HL-60 (cell line): ENCODE data around the gene NR2F6.

ENCODE experiments used
- DNase-seq, 2 experiments: peaks; one replicate each; pipeline ENCODE4 v3.0.0-alpha.2; 2010 to 2020; ENCODE audit warnings: low read depth in 1 of 2, low spot score in 1 of 2
- H3K27ac ChIP-seq: fragments of 250-450 bp; sonication (Bioruptor Pico); replicated peaks from 2 replicates; pipeline ENCODE4 v1.5.1; 2020; ENCODE audit warnings: mild to moderate bottlenecking, moderate library complexity
- H3K27me3 ChIP-seq: fragments of 250-450 bp; sonication (Bioruptor Pico); 2 replicates; pipeline ENCODE4 v1.5.1; 2021; ENCODE audit warnings: mild to moderate bottlenecking, moderate library complexity; ENCODE audit not compliant: insufficient read depth, poor library complexity, severe bottlenecking
- H3K4me3 ChIP-seq: replicated peaks from 2 replicates; pipeline ENCODE4 v1.5.1; 2011; ENCODE audit warnings: mild to moderate bottlenecking, control low read depth, low read length; ENCODE audit not compliant: insufficient read depth
- GABPA ChIP-seq: IDR thresholded peaks from 2 replicates; pipeline ENCODE4 v1.6.1; 2012; ENCODE audit warnings: low read depth
- POLR2AphosphoS5 ChIP-seq: IDR thresholded peaks from 2 replicates; pipeline ENCODE4 v1.6.1; 2012; ENCODE audit warnings: low read depth
- SPI1 ChIP-seq: IDR thresholded peaks from 2 replicates; pipeline ENCODE4 v1.6.1; 2012; ENCODE audit warnings: low read depth, mild to moderate bottlenecking, borderline replicate concordance
- TF ChIP-seq, protein P1 (sequence below): IDR thresholded peaks from one replicate; pipeline ENCODE4 v1.5.1; 2011; ENCODE audit warnings: low read length, control low read depth, inconsistent platforms; ENCODE audit not compliant: insufficient read depth
- TF ChIP-seq, protein P2 (sequence below): IDR thresholded peaks from 2 replicates; pipeline ENCODE4 v1.6.1; 2012; ENCODE audit warnings: low read depth; ENCODE audit not compliant: insufficient replicate concordance

NR2F6 gene

DNA sequence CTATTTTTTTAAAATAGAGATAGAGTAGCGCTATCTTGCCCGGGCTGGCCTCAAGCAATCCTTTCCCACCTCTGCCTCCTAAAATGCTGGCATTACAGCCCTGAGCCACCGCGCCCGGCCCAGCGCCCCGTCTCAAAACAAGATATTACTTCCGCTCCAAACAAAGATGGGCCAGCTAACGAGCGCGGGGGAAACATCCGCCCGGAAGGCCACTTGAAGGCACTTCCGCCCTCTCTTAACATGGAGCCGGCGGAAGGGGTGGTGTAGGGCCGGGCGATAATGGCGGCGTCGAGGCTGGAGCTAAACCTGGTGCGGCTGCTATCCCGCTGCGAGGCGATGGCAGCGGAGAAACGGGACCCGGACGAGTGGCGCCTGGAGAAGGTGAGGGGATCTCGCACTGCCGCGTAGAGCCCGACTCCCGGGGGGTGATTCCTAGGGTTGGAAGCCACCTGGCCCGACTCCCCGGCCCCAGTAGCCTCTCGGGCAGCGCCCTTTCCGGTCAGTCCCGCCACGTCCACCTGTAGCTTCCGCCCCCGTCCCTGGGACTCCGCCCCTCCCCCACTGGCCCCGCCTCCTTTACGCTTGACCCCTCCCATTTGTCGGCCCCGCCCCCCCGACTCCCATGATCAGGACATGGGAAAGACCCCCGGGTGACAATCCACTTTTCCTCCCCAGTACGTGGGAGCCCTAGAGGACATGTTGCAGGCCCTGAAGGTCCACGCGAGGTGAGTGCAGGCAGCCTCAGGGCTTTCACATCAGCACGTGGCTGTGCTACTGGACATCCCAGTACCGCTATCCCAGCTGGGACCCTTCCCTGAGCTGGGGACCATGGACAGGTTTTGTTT is 30.4 kb downstream of the NR2F6 start, which contains the start of gene USE1:
TSS of gene USE1 (plus strand) at position 231 of the 845 bp plus-strand sequence. CDS start at position 280, 49 bp downstream.
- TF ChIP-seq, protein P1, sequence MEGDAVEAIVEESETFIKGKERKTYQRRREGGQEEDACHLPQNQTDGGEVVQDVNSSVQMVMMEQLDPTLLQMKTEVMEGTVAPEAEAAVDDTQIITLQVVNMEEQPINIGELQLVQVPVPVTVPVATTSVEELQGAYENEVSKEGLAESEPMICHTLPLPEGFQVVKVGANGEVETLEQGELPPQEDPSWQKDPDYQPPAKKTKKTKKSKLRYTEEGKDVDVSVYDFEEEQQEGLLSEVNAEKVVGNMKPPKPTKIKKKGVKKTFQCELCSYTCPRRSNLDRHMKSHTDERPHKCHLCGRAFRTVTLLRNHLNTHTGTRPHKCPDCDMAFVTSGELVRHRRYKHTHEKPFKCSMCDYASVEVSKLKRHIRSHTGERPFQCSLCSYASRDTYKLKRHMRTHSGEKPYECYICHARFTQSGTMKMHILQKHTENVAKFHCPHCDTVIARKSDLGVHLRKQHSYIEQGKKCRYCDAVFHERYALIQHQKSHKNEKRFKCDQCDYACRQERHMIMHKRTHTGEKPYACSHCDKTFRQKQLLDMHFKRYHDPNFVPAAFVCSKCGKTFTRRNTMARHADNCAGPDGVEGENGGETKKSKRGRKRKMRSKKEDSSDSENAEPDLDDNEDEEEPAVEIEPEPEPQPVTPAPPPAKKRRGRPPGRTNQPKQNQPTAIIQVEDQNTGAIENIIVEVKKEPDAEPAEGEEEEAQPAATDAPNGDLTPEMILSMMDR, result no peak
- TF ChIP-seq, protein P2, sequence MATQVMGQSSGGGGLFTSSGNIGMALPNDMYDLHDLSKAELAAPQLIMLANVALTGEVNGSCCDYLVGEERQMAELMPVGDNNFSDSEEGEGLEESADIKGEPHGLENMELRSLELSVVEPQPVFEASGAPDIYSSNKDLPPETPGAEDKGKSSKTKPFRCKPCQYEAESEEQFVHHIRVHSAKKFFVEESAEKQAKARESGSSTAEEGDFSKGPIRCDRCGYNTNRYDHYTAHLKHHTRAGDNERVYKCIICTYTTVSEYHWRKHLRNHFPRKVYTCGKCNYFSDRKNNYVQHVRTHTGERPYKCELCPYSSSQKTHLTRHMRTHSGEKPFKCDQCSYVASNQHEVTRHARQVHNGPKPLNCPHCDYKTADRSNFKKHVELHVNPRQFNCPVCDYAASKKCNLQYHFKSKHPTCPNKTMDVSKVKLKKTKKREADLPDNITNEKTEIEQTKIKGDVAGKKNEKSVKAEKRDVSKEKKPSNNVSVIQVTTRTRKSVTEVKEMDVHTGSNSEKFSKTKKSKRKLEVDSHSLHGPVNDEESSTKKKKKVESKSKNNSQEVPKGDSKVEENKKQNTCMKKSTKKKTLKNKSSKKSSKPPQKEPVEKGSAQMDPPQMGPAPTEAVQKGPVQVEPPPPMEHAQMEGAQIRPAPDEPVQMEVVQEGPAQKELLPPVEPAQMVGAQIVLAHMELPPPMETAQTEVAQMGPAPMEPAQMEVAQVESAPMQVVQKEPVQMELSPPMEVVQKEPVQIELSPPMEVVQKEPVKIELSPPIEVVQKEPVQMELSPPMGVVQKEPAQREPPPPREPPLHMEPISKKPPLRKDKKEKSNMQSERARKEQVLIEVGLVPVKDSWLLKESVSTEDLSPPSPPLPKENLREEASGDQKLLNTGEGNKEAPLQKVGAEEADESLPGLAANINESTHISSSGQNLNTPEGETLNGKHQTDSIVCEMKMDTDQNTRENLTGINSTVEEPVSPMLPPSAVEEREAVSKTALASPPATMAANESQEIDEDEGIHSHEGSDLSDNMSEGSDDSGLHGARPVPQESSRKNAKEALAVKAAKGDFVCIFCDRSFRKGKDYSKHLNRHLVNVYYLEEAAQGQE, result peak; percentile 79
- TF ChIP-seq SPI1 (peak; percentile 82), GABPA (peak; percentile 95), POLR2AphosphoS5 (peak; percentile 91)
- peak within 1 kb of the TSS; percentile 94 for H3K27ac ChIP-seq
- no peaks in the 10 kb centered on the region for H3K27me3 ChIP-seq
- H3K4me3 ChIP-seq, result peak within 1 kb of the TSS; percentile 52
- peak; percentile 82 to 92 for DNase-seq

DNA sequence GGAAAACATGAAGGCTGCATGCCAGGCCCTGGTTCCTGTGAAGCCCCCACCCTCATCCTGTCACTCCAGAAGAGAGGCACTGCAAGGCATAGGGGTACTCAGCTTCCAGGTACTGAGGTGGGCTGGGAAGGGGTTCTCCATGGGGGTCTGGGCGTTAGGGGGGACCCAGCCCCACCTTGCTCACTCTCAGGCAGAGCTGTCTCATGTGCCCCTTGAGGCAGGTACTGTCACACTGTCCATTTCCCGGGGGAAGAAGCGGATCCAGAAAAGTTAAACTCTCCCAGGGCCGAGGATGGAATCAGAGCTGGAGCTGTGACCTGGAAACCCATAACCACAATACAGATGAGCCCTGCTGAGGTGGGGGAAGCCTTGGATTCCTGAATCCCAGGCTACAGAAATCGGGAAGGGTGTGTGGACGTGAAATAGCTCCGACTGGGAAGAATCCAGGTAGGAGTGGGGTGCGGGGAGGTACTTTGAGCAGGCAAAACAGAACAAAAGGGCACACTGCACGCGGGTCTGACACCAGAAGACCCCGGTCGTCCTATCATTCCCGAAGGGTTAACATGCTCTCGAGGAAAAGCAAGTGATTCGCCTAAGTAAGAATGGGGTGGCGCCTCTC is 31.1 kb downstream of the NR2F6 start:
- DNase-seq, result no peak
- H3K4me3 ChIP-seq, result peak overlapping the region; percentile 52
- no peak for TF ChIP-seq POLR2AphosphoS5
- TF ChIP-seq SPI1, result no peak
- TF ChIP-seq, protein P2, result no peak
- TF ChIP-seq, protein P1, result no peak
- TF ChIP-seq GABPA, result no peak
- H3K27ac ChIP-seq, result peak overlapping the region; percentile 94
- H3K27me3 ChIP-seq, result no peaks in the 10 kb centered on the region

DNA sequence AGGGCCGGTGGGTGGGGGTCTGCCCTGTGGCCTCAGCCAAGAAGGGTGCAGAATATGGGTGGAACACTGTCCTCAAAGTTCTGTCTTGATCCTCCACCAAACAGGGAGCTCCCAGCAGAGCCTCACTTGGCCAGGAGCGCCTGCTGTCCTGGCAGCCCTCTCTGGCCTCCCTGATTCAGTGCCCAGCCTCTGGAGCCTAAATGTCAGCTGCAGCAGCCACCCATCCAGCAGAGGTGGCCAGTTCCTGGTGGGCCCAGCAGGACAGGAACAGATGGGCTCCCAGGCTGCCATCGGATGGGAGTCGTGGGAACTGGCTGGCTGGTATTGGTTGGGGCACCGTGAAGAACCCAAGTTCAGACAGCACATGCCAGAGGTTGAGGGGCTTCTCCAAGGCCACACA is 32.4 kb downstream of the NR2F6 start:
- no peak overlapping the region for H3K27ac ChIP-seq

More for the DNA sequence above, 32.4 kb downstream of the NR2F6 start:
- DNase-seq, result no peak
- TF ChIP-seq, protein P1, result no peak
- TF ChIP-seq, protein P2, result no peak
- TF ChIP-seq SPI1, result no peak
- no peak for TF ChIP-seq GABPA
- no peak for TF ChIP-seq POLR2AphosphoS5
- Histone ChIP-seq H3K27me3 (no peaks in the 10 kb centered on the region), H3K4me3 (no peak overlapping the region)
